ENCODE measurements around the gene ZNF32.
A peak's percentile ranks its signal among the peaks of the same experiment; 100 is the strongest.

ZNF32 gene

DNA sequence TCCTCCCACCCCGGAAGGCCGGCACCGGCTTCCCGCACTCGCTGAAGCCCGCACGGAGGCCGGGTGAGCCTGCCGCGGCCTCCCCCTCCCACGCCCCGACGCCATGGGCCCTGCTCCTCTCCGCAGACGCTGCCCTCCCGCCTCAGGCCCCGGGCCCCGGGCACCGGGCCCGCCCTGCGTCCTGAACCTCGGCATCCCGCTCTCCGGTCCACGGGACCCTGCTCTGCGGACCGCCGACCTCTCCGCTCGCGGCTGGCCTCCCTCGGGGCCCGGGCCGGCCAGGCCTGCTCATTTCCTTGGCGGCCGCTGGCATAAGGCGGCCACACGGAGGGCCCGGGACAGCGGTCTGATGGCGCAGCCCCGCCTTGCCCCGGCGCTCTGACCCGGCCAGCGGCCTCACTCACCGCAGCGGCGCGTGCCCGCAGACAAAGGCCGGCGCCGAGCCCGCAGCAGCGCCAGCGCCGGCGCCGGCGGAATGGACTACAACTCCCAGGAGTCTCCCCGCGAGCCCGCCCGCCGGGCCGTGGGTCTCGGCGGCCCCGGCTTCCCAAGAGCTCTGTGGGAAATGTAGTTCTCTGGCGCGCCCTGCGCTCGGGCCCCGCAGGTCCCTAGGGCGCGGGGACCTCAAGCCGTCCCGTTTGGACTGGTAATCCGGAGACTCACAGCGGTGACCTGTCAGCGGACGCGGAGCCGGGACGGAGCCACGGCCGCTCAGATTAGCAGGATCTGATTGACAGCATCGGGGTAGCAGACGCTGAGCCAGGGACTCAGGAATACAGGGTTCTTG lies at the start of gene ZNF32:
Gene ZNF32 (minus strand): TSS at position 484 of the 787 bp plus-strand sequence. CDS start 2,748 bp downstream, outside the sequence.
- peak; percentile 98 for ATAC-seq (ENCODE audit: low read depth)
- H3K36me3 ChIP-seq (ENCODE audit: low read depth), result peaks cover 15% of the 10 kb centered on the region
- no peaks in the 10 kb centered on the region for H3K4me1 ChIP-seq (ENCODE audit: insufficient read depth, poor library complexity, severe bottlenecking)
- peak within 1 kb of the TSS; percentile 52 for H3K4me3 ChIP-seq (ENCODE audit: severe bottlenecking)
- DNase-seq (ENCODE audit: low spot score), result no peak
- H3K27ac ChIP-seq (ENCODE audit: poor library complexity, severe bottlenecking), result no peak within 1 kb of the TSS
- no peaks in the 10 kb centered on the region for H3K27me3 ChIP-seq (ENCODE audit: insufficient read depth, poor library complexity, severe bottlenecking)
- no peak for TF ChIP-seq CTCF (IDR thresholded peaks at IDR 0.05; ENCODE audit: poor library complexity, severe bottlenecking)
- H3K9me3 ChIP-seq (ENCODE audit: severe bottlenecking), result peaks cover 25% of the 10 kb centered on the region

- Histone ChIP-seq H3K36me3 (ENCODE audit: low read depth) (no peaks in the 10 kb centered on the region), H3K27ac (ENCODE audit: poor library complexity, severe bottlenecking) (no peak overlapping the region), H3K27me3 (ENCODE audit: insufficient read depth, poor library complexity, severe bottlenecking) (no peaks in the 10 kb centered on the region), H3K4me1 (ENCODE audit: insufficient read depth, poor library complexity, severe bottlenecking) (no peaks in the 10 kb centered on the region), H3K4me3 (ENCODE audit: severe bottlenecking) (no peak overlapping the region), H3K9me3 (ENCODE audit: severe bottlenecking) (no peaks in the 10 kb centered on the region)
- DNase-seq (ENCODE audit: low spot score) (no peak), ATAC-seq (ENCODE audit: low read depth) (no peak)
- TF ChIP-seq CTCF (IDR thresholded peaks at IDR 0.05; ENCODE audit: poor library complexity, severe bottlenecking), result no peak
These were observed 49.5 kb upstream of the ZNF32 start for GRCh38 chr10:43698156-43698555.

GRCh38 chr10:43696909-43697483 lies 48.3 kb upstream of the ZNF32 start:
- no peaks in the 10 kb centered on the region for H3K27me3 ChIP-seq (ENCODE audit: insufficient read depth, poor library complexity, severe bottlenecking)
- H3K4me1 ChIP-seq (ENCODE audit: insufficient read depth, poor library complexity, severe bottlenecking), result no peaks in the 10 kb centered on the region
- H3K27ac ChIP-seq (ENCODE audit: poor library complexity, severe bottlenecking), result no peak overlapping the region
- no peak for DNase-seq (ENCODE audit: low spot score)
- H3K36me3 ChIP-seq (ENCODE audit: low read depth), result no peaks in the 10 kb centered on the region
- no peaks in the 10 kb centered on the region for H3K9me3 ChIP-seq (ENCODE audit: severe bottlenecking)
- ATAC-seq (ENCODE audit: low read depth), result no peak
- H3K4me3 ChIP-seq (ENCODE audit: severe bottlenecking), result no peak overlapping the region
- TF ChIP-seq CTCF (IDR thresholded peaks at IDR 0.05; ENCODE audit: poor library complexity, severe bottlenecking), result no peak

DNA sequence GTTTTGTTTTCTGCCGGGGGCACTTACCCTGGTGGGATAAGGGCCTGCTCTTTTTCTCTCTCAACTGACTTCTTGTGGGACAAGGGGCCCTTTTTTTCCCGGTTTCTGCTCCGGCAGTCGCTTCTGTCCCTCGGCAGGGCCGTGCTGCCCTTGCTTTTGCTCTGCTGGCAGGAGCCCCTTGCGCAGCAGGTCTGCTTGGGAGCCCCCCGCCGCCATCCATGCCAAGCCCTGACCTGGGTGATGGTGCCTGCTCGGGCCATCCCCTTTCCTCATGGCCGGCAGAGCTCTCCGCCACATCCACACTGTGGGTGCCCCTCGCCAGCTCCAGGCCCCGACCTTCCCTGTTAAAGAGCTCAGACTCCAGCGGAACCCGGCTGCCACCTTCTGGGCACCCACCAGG lies 47.0 kb upstream of the ZNF32 start:
- no peaks in the 10 kb centered on the region for H3K4me1 ChIP-seq (ENCODE audit: insufficient read depth, poor library complexity, severe bottlenecking)
- H3K36me3 ChIP-seq (ENCODE audit: low read depth), result no peaks in the 10 kb centered on the region
- TF ChIP-seq CTCF (IDR thresholded peaks at IDR 0.05; ENCODE audit: poor library complexity, severe bottlenecking), result no peak
- H3K27me3 ChIP-seq (ENCODE audit: insufficient read depth, poor library complexity, severe bottlenecking), result no peaks in the 10 kb centered on the region
- no peak overlapping the region for H3K27ac ChIP-seq (ENCODE audit: poor library complexity, severe bottlenecking)
- H3K4me3 ChIP-seq (ENCODE audit: severe bottlenecking), result no peak overlapping the region
- no peak for DNase-seq (ENCODE audit: low spot score)
- no peak for ATAC-seq (ENCODE audit: low read depth)
- no peaks in the 10 kb centered on the region for H3K9me3 ChIP-seq (ENCODE audit: severe bottlenecking)

GRCh38 chr10:43695321-43695720 lies 46.6 kb upstream of the ZNF32 start:
- no peak for TF ChIP-seq CTCF (IDR thresholded peaks at IDR 0.05; ENCODE audit: poor library complexity, severe bottlenecking)
- peaks cover 2% of the 10 kb centered on the region for H3K27me3 ChIP-seq (ENCODE audit: insufficient read depth, poor library complexity, severe bottlenecking)
- H3K4me3 ChIP-seq (ENCODE audit: severe bottlenecking), result no peak overlapping the region
- DNase-seq (ENCODE audit: low spot score) (no peak), ATAC-seq (ENCODE audit: low read depth) (no peak)
- H3K36me3 ChIP-seq (ENCODE audit: low read depth), result no peaks in the 10 kb centered on the region
- no peaks in the 10 kb centered on the region for H3K9me3 ChIP-seq (ENCODE audit: severe bottlenecking)
- H3K27ac ChIP-seq (ENCODE audit: poor library complexity, severe bottlenecking), result no peak overlapping the region
- no peaks in the 10 kb centered on the region for H3K4me1 ChIP-seq (ENCODE audit: insufficient read depth, poor library complexity, severe bottlenecking)
